ENCODE data around the gene RNASE8.

RNASE8 gene

GRCh38 chr14:21048638-21049037, 9.0 kb upstream of the RNASE8 start:
- no peak overlapping the region for H3K27ac ChIP-seq (ENCODE audit: low read depth, low read length)
- H3K4me1 ChIP-seq (ENCODE audit: control insufficient read depth, insufficient read depth, low read length), result no peaks in the 10 kb centered on the region
- H3K27me3 ChIP-seq (ENCODE audit: control insufficient read depth, insufficient read depth, low read length), result no peaks in the 10 kb centered on the region
- H3K4me3 ChIP-seq (ENCODE audit: low read length), result no peak overlapping the region
- H3K9ac ChIP-seq (ENCODE audit: low read length), result no peak overlapping the region
- no peaks in the 10 kb centered on the region for H3K36me3 ChIP-seq (ENCODE audit: control insufficient read depth, insufficient read depth, low read length)

GRCh38 chr14:21049271-21049673, 8.3 kb upstream of the RNASE8 start:
- H3K4me1 ChIP-seq (ENCODE audit: control insufficient read depth, insufficient read depth, low read length), result no peaks in the 10 kb centered on the region
- H3K27ac ChIP-seq (ENCODE audit: low read depth, low read length), result no peak overlapping the region
- H3K36me3 ChIP-seq (ENCODE audit: control insufficient read depth, insufficient read depth, low read length), result no peaks in the 10 kb centered on the region
- H3K27me3 ChIP-seq (ENCODE audit: control insufficient read depth, insufficient read depth, low read length), result no peaks in the 10 kb centered on the region
- no peak overlapping the region for H3K4me3 ChIP-seq (ENCODE audit: low read length)
- no peak overlapping the region for H3K9ac ChIP-seq (ENCODE audit: low read length)

- Histone ChIP-seq H3K36me3 (ENCODE audit: control insufficient read depth, insufficient read depth, low read length) (no peaks in the 10 kb centered on the region), H3K9ac (ENCODE audit: low read length) (no peak overlapping the region), H3K4me1 (ENCODE audit: control insufficient read depth, insufficient read depth, low read length) (no peaks in the 10 kb centered on the region), H3K4me3 (ENCODE audit: low read length) (no peak overlapping the region), H3K27me3 (ENCODE audit: control insufficient read depth, insufficient read depth, low read length) (no peaks in the 10 kb centered on the region), H3K27ac (ENCODE audit: low read depth, low read length) (no peak overlapping the region)
These were observed 7.0 kb upstream of the RNASE8 start for GRCh38 chr14:21050597-21050996.

- Histone ChIP-seq H3K4me3 (ENCODE audit: low read length) (no peak overlapping the region), H3K9ac (ENCODE audit: low read length) (no peak overlapping the region), H3K36me3 (ENCODE audit: control insufficient read depth, insufficient read depth, low read length) (no peaks in the 10 kb centered on the region), H3K27ac (ENCODE audit: low read depth, low read length) (no peak overlapping the region), H3K27me3 (ENCODE audit: control insufficient read depth, insufficient read depth, low read length) (no peaks in the 10 kb centered on the region), H3K4me1 (ENCODE audit: control insufficient read depth, insufficient read depth, low read length) (no peaks in the 10 kb centered on the region)
These were observed 4.2 kb upstream of the RNASE8 start for GRCh38 chr14:21053184-21054122.

- H3K27ac ChIP-seq (ENCODE audit: low read depth, low read length), result no peak overlapping the region
- H3K4me3 ChIP-seq (ENCODE audit: low read length), result no peak overlapping the region
- H3K27me3 ChIP-seq (ENCODE audit: control insufficient read depth, insufficient read depth, low read length), result no peaks in the 10 kb centered on the region
- no peaks in the 10 kb centered on the region for H3K4me1 ChIP-seq (ENCODE audit: control insufficient read depth, insufficient read depth, low read length)
- no peaks in the 10 kb centered on the region for H3K36me3 ChIP-seq (ENCODE audit: control insufficient read depth, insufficient read depth, low read length)
- H3K9ac ChIP-seq (ENCODE audit: low read length), result no peak overlapping the region
These were observed 3.4 kb upstream of the RNASE8 start for GRCh38 chr14:21054123-21054767.

GRCh38 chr14:21054768-21055145, 2.9 kb upstream of the RNASE8 start:
- H3K36me3 ChIP-seq (ENCODE audit: control insufficient read depth, insufficient read depth, low read length), result no peaks in the 10 kb centered on the region
- no peaks in the 10 kb centered on the region for H3K4me1 ChIP-seq (ENCODE audit: control insufficient read depth, insufficient read depth, low read length)
- H3K9ac ChIP-seq (ENCODE audit: low read length), result no peak overlapping the region
- no peaks in the 10 kb centered on the region for H3K27me3 ChIP-seq (ENCODE audit: control insufficient read depth, insufficient read depth, low read length)
- H3K4me3 ChIP-seq (ENCODE audit: low read length), result no peak overlapping the region
- no peak overlapping the region for H3K27ac ChIP-seq (ENCODE audit: low read depth, low read length)

- Histone ChIP-seq H3K27ac (ENCODE audit: low read depth, low read length) (no peak overlapping the region), H3K4me1 (ENCODE audit: control insufficient read depth, insufficient read depth, low read length) (no peaks in the 10 kb centered on the region), H3K4me3 (ENCODE audit: low read length) (no peak overlapping the region), H3K9ac (ENCODE audit: low read length) (no peak overlapping the region), H3K27me3 (ENCODE audit: control insufficient read depth, insufficient read depth, low read length) (no peaks in the 10 kb centered on the region), H3K36me3 (ENCODE audit: control insufficient read depth, insufficient read depth, low read length) (no peaks in the 10 kb centered on the region)
These were observed 2.0 kb upstream of the RNASE8 start for GRCh38 chr14:21055432-21056117.

- Histone ChIP-seq H3K4me3 (ENCODE audit: low read length) (no peak overlapping the region), H3K9ac (ENCODE audit: low read length) (no peak overlapping the region), H3K36me3 (ENCODE audit: control insufficient read depth, insufficient read depth, low read length) (no peaks in the 10 kb centered on the region)
These were observed 980 bp upstream of the RNASE8 start for GRCh38 chr14:21056520-21057163.

GRCh38 chr14:21058903-21059302, 1.3 kb downstream of the RNASE8 start:
- Histone ChIP-seq H3K4me1 (ENCODE audit: control insufficient read depth, insufficient read depth, low read length) (peaks cover 2% of the 10 kb centered on the region), H3K27ac (ENCODE audit: low read depth, low read length) (no peak overlapping the region), H3K9ac (ENCODE audit: low read length) (no peak overlapping the region)

More at GRCh38 chr14:21056520-21057163, 980 bp upstream of the RNASE8 start:
- no peaks in the 10 kb centered on the region for H3K4me1 ChIP-seq (ENCODE audit: control insufficient read depth, insufficient read depth, low read length)
- no peaks in the 10 kb centered on the region for H3K27me3 ChIP-seq (ENCODE audit: control insufficient read depth, insufficient read depth, low read length)
- H3K27ac ChIP-seq (ENCODE audit: low read depth, low read length), result no peak overlapping the region

GRCh38 chr14:21059842-21060613, 2.4 kb downstream of the RNASE8 start:
- Histone ChIP-seq H3K9ac (ENCODE audit: low read length) (no peak overlapping the region), H3K36me3 (ENCODE audit: control insufficient read depth, insufficient read depth, low read length) (no peaks in the 10 kb centered on the region), H3K27ac (ENCODE audit: low read depth, low read length) (no peak overlapping the region), H3K4me3 (ENCODE audit: low read length) (peak overlapping the region; percentile 22), H3K4me1 (ENCODE audit: control insufficient read depth, insufficient read depth, low read length) (peaks cover 2% of the 10 kb centered on the region), H3K27me3 (ENCODE audit: control insufficient read depth, insufficient read depth, low read length) (no peaks in the 10 kb centered on the region)

More at GRCh38 chr14:21058903-21059302, 1.3 kb downstream of the RNASE8 start:
- Histone ChIP-seq H3K4me3 (ENCODE audit: low read length) (no peak overlapping the region), H3K27me3 (ENCODE audit: control insufficient read depth, insufficient read depth, low read length) (no peaks in the 10 kb centered on the region), H3K36me3 (ENCODE audit: control insufficient read depth, insufficient read depth, low read length) (no peaks in the 10 kb centered on the region)

GRCh38 chr14:21060614-21061346, 3.2 kb downstream of the RNASE8 start:
- H3K4me3 ChIP-seq (ENCODE audit: low read length), result no peak overlapping the region
- no peak overlapping the region for H3K27ac ChIP-seq (ENCODE audit: low read depth, low read length)
- no peaks in the 10 kb centered on the region for H3K27me3 ChIP-seq (ENCODE audit: control insufficient read depth, insufficient read depth, low read length)
- no peak overlapping the region for H3K9ac ChIP-seq (ENCODE audit: low read length)
- H3K4me1 ChIP-seq (ENCODE audit: control insufficient read depth, insufficient read depth, low read length), result peaks cover 2% of the 10 kb centered on the region
- no peaks in the 10 kb centered on the region for H3K36me3 ChIP-seq (ENCODE audit: control insufficient read depth, insufficient read depth, low read length)

All from rectal smooth muscle tissue (tissue), 1 donor.